Stimulated activated CD8-positive, alpha-beta memory T cell treated with anti-CD3 and anti-CD28 coated beads, Interleukin-2, amount 100 ng/mL, for 1 hour (primary cell): ENCODE results near the gene TMEM242.
"Not testable (repeated sequence)": the region's sequence is repeated elsewhere in the genome, so short reads cannot be mapped to it uniquely, and the experiment has no call there.

Experiments
- DNase-seq, 2 donors: peaks; one replicate each; pipeline ENCODE4 v3.0.0-alpha.2; 2020; ENCODE audit warnings: low read depth in 2 of 2

The TMEM242 gene

DNA sequence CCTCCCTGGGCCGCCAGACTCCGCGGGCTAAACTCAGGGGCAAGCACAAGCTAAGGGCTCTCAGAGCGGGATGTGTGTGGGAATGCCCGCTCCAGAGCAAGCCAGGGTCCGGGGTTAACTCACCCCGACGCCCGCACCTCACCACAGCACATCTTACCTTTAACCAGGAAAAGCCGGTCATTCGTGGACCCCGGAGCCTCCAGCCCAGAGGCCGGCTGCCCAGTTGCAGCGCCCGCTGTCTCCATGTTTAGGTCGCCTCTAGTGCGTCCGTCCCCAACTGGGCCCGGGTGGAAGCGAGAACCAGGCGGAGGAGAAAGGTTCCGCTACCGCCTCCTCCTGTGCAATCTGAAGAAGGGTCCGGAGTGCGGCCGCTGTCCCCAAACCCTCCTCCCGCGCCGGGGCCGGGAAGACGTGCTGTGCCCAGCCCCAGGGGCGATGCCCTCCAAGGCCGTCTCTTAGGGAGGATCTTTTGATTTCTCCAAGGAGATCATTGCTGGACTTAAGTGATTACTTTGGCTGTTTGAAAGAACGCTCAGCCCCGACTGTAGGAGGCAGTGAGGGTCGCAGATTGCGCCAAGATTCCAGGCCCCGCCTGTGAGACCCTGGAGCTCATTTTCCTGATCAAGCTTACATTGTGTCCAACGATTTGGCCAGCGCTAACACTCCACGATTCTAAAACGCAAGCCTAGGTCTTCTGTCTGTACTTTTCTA, at the start of gene TMEM242:
TSS of gene TMEM242 (minus strand) at position 265 of the 711 bp plus-strand sequence. CDS start at position 245, 20 bp downstream.
- DNase-seq: peak; percentile 75 to 80

DNA sequence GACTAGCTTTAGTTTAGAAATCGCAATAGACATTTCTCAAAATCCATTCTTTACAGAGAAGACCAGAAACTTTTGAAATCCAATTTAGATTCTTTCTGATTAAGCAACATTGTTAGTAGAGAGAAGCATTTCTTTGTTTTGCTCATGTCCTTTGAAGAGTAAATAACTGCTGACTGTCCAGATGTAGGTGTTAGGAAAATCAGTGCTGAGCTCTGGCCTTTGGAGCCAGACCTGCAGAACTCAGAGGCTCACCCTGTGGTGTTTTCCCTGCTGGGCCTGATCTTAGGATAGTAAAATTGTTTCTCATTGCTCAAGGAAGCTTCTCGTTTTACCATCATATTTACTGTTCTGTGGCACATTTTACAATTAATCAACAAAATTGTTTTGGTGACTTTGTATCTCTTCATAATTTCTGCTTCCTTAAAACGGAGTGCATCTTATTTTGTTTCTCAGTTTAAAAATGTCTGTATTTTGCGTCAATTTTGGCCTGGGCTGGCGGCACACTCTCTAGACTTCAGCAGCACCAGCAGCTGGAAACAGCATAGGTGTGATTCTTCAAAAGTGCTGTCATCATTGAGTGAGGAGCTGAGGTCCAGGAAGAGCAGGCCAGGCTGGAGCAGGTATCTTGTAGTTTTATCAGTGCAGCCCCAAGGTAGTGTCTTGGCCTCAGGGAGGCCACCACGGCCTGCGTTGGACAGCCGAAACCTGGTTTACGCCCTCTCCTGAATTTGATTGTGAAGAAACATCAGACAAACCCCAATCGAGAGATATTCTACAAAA, 49.4 kb upstream of the TMEM242 start:
- no peak for DNase-seq

DNA sequence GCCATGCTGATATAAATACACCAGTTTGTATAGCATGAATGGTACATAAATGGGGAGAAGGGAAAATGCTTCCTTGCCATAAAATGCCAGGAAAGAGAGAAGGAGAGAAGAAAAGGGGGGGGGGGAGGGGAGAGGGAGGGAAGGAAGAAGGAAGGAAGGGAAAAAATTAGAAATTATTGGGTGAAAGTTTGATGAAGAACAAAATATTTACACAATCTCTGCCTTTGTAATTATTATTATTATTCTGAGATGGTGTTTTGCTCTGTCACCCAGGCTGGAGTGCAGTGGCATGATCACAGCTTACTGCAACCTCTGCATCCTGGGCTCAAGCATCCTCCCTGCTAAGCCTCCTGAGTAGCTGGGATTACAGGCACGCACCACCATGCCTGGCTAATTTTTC, 47.4 kb upstream of the TMEM242 start:
- DNase-seq: no peak

DNA sequence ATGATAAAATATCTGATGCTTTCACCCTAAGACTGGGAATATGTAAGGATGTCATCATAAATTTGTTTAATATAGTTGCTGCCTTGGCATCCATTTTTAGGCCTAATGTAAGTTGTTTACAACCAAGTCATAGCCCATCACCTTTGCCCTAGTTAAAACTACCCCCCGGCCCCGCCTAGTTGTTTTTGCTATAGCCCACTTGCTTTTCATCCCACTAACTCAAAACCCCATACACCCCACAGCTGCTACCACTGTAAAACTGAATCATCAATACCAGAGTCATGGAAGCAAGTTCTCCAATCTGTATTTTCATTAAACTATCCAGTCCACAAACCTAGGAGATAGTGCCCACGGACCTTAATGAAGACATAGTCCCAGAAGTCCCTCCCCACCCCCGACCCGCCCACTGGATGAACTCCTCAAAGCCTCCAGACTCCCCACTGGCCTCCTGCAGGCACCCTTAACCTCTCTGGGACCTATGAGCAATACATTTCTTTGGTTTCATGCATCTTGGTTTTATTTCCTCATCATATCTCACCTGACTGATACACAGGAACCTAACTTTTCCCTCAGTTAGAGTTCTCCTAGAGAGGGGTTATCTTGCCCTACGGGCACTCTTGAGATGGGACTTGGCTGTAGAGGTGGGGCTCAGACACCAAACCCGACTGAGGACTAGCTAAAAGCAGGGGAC, 45.2 kb upstream of the TMEM242 start:
- DNase-seq: no peak

DNA sequence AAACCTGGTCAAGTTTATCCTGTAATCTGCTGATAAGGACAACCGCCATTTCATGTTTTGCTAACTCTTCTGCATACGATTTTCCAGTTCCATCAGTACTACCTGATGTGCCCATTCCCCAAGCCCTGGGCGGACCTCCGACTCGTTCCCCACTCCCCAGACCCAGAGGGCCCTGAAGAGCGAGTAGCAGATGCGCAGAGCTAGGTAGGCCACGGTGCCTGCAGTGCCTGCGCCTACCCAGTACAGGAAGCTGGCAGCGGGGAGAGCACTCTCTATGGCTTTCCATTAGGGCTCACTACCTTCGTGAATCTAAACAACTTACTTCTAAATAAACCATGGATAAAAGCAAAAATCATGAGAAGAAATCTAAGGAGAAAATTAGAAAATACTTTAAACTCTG, 43.3 kb upstream of the TMEM242 start:
- DNase-seq: no peak

DNA sequence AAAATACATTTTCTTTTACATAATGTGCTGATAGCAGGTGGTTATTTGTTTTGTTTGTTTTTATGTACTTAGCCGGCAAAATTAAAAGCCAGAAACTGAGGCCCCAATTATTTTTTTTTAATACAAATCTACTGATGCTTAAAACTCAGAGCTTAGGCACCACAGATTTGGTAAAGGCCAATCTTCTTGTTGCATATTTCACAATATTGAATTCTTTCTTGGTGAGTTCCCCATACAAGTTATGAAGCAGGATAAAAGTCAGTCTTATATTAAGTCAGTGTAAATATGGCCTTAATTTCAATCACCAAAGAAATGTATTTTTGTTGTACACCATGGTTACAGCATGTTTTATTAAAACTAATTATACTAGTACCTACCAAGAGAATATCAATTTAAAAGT, 41.4 kb upstream of the TMEM242 start:
- DNase-seq: no peak

DNA sequence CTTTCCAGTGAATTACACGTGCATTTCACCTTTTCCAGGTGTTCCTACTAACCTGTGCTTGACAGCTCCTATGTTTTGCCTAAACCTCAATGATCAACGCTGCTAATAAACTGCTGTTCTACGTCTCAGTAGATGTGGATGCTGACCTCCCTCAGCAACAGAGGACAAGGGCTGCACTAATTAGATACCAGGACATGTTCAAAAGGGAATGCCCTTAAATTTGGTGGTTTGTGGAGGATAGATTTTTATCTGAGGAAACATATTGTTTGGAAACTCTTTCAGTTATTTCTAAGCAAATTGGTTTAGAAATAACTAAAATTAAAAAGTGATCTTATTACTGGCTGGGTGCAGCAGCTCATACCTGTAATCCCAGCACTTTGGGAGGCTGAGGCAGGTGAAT, 38.6 kb upstream of the TMEM242 start:
- no peak for DNase-seq

DNA sequence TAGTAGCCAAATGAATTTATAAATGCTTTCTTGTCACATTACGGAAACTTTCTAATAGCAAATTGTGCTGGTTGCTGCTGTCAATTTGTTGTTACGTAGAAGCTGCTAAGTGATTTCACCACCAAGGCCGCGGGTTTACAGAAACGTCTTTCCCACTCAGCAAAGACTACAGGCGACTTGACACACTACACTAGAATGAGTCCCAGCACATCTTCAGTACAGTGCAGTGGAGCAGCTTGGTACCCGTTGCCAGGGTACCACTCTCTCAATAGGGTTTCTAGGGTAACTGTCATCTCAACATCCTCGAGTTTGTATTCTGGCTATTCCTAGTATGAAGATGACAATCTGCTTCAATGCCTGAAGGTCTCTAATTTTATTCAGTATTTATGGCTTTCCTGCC, 35.0 kb upstream of the TMEM242 start:
- DNase-seq: no peak

DNA sequence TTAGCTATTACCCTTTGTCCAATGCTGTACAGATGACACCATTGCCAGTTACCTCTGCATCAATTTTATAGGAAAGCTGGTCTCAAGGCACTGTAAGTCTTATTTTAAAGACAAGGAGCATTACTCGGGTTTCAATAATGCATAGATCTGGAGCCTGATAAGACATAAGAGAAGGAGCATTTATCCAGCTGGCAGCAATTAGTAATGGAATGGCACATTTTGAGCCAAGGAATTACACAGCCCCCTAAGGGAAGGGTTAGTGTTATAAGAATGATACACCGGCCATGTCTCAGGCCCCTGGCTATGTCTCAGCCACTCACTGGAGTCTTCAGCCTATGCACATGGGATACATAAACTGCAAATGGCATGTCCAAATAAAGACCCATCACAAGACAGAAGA, 23.1 kb upstream of the TMEM242 start:
- no peak for DNase-seq

DNA sequence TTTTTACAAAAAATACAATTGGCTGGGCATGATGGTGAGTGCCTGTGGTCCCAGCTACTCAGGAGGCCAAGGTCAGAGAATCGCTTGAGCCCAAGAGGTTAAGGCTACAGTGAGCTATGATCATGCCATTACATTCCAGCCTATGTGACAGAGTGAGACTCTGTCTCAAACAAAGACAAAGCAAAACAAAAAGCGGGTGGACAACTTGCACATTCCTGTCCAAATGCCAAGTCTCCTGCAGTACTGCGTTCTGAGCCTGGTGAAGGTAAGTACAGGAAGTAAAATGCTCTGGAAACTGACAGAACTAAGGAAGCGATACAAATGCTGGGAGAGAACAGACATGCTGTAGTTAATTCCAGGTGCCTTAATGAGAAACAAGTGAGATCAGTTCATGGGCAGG, 20.4 kb upstream of the TMEM242 start:
- DNase-seq: no peak

DNA sequence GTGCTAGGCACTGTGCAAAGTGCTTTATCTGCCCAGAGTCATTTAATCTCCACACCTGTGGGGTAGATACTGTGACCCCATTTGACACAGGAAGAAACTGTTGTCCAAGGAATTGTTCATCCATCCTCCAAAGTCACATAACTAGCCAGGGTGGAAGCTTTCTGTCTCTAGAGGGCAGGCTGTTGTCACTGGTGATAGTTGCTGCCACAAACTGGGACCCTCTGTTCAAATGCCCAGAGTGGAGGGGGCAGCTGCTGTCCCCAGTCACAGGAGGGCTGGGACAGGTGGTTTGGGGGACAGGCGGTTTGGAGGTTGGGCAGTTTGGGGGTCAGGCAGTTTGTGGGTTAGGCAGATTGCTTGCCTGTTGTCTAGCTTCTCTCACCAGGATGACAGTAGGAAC, 16.1 kb upstream of the TMEM242 start:
- no peak for DNase-seq

DNA sequence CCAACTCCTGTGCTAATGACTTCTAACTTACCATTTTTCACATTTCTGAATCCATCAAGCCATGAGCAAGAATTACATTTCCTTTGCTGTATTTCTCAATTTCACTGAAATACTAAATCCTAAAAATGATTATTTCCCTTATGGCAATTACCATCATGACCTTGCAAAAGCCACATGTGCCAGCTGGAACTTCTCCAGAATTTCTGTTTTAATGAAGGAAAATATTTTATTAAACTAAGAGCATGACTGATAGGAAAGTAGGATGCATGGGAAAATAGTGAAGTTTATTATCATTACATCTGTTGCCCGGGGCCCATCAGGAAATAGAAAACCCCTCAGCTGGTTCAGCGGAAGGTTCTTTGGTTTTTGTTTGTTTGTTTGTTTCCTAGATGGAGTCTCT, 14.4 kb upstream of the TMEM242 start:
- DNase-seq: no peak

DNA sequence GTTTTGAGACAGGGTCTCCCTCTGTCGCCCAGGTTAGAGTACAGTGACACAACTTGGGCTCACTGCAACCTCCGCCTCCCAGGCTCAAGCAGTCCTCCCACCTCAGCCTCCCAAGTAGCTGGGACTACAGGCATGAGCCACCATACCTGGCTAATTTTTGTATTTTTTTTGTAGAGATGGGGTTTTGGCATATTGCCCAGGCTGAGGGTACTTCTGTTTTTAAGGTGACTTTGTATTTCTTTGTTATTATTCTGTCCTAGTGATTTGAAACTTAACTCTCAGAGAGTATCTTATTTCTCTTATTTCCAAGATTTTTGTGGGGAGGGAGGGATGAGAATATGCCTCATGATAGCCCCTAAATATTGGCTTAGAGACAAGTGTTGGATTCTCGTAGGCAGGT, 14.0 kb upstream of the TMEM242 start:
- DNase-seq: not testable (repeated sequence)

DNA sequence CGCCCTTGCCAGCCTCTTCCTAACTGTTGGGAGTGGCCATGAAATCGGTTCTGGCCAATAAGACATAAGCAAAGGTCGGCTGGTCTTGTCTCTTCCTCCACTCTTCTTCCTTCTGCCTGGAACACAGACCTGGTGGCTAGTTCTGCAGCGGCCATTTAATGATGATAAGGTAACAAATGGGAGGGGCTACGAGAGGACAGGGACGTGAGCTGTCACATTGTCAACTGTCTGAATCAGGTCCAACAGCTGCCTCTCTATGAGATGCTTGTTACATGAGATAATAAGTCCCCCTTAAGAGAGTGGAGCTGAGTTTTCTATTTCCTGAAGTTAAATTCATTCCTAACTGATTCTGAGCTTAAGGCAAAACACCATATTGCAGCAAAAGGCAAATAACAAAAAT, 12.5 kb upstream of the TMEM242 start:
- DNase-seq: no peak

DNA sequence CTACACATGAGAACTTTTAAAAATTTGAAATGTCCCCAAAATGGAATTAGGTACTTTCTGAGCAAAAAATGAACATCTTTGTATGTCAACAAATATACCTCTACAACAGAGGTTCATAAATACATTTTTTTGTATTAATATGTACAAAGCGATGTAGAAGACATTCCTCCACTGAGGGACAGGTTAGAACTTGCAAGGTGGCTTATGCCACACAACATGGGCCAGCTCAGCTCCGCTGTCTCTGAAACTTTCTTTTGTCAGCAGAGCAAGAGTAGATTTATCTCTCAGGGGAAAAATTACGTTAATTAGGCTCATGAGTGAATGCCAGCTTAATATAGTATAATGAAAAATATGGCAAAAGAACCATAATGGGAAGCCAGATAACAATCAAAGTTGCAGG, 10.6 kb upstream of the TMEM242 start:
- no peak for DNase-seq

DNA sequence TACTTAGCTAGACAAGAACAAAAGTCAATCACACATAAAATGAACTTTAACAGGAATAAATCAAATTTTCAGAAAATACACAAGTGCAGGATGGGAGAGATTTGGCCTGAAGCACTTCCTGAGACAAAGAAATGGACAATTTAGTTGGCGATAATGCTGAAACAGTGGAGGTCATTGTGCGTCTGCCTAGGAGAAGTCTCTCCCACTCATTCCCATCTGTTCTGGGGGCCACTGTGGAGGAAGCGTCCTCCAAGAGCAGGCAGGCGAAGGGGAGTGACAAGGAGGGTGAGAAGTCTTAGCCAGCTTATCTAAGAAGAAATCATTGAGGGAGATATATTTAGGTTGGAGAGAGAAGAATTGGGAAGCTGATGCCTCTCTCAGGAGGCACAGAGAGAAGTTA, 10.2 kb upstream of the TMEM242 start:
- no peak for DNase-seq

DNA sequence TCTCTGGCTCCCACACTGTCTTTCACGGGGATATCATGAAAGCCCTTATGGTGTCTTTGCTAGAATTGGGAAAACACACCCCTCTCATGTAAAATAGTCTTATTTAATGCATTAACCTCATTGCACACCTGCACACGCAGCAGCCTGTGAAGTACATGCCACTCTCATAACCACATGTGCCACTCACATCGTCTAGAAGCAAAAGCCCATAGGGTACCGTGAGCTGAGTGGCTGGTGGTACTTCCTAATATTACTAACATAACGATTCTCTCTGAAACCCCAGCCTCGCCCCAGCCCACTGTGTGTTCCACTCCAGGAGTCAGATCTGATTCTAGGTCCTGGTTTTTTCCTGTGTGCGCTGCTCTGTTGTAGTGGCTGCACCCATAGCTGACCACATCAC, 9.5 kb upstream of the TMEM242 start:
- DNase-seq: no peak

DNA sequence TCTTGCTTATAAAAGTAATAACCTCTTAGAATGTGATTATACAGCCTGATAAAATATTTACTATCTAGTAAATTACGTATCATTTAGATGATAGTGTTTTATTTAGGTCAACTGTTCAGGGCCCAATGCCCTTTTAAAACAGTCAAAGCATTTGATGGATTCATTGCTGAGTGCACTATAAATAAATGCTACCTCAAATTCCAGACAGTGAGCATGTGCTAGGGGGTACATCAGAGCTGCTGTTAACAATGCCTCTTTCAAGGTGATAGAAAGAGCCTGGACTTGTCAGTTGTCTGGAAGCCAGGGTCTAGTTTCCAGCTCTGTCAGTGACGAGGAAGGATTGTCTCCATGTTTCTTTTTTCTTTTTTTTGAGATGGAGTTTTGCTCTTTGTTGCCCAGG, 7.5 kb upstream of the TMEM242 start:
- no peak for DNase-seq

DNA sequence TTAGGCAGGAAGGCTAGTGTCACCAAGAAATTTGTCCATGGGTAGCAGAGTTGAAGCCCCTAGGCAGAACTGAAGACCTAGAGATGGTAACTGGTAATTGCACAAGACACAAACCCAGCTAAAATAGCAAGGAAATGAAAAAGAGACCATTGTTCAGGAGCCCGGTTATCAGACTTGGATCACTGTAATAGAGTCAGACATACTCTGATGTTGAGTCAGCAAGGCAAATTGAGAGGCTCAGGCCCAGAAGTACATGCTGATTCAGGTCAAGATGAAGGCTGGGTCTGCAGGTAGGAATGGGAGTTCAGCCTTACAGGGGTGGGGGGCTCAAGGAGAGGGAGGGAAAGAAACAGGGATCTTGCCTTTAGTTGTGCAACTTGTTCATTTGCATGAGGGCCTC, 6.5 kb upstream of the TMEM242 start:
- DNase-seq: no peak

DNA sequence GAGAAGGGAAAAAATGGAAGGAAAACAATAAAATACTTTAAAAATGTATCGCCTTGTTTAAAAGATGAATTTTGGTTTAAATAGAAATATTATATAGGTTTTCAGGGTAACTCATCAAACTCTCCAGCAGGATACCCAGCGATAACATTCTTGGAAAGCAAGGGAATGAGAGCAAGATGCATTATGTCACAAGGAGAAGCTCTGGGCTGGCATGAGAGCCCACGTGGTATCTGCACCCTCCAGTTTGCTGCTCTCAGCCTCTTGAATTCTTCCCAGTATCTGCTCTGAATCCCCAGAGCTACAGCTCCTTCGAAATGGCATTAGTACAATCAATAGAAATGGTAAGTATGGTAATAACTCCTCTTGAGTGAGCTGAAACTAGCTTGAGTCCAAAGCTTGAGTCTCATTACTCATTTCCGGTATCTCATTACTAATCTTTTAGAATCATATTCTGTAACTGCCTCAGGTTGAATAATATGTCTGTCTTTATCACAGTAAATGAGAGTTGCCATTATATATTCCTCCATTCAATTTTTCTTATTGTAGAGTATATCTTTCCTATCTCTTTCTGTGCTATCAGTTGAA, 4.9 kb upstream of the TMEM242 start:
- DNase-seq: no peak

DNA sequence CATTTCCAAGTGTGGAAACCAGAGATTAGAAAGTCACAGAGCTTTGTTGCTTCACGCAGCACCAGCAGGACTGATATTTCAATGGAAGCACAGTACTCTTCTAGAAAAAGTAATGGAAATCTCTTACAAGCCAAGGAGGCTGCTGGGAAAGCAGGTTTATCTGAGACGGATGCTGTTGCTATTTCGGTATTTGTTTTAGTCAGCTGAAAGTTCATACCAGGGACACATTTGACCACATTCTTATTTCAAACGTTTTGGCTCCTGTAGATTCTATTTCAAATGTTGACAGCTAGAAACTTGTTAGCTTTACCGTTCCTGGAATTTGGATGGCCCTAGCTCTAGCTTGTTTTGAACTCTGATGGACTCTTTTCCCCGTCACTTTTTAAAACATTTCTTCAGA, 3.7 kb upstream of the TMEM242 start:
- no peak for DNase-seq

DNA sequence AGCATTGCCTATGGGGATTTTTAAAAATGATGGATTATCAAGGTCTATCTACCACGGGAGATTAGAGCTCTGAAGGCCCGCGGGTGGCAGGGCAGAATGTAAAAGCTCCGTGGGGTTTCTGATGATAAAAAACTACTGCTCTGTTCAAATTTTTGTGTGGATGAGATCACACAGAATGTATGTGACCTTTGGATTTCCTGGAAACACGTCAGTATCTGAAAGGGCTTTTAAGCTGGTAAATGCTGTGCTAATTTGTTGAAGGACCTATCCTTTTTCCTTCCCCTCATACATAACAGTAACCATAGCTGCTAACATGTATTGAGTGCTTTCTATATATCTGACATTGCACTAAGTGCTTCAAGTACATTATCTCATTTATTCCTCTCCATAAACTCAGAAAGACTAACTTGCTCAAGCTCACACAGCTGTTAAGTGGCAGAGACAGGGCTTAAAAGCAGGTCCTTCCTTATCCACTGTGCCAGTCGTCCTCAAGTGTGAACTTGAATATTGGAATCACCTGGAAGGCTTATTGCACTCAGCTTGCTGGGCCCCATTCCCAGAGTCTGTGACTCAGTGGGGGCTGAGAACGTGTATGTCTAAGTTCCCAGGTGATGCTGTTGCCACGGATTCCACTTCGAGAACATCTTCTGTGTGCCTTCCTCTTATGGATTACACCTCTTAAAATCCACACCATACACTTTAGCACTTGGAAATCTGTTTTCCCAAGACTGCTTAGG, 1.9 kb upstream of the TMEM242 start:
- DNase-seq: no peak
